Lower leg skin (tissue), 3 donors: Measurements from ENCODE around the gene GBE1.

Experiments
- CTCF ChIP-seq, 3 donors: fragments of 450-650 bp; IDR thresholded peaks; one replicate each; pipeline ENCODE4 v1.5.1; 2016; ENCODE audit warnings: antibody characterized with exemption in 3 of 3, mild to moderate bottlenecking in 3 of 3, moderate library complexity in 2 of 3
- POLR2A ChIP-seq, 2 donors: fragments of 450-650 bp; IDR thresholded peaks; one replicate each; pipeline ENCODE4 v1.6.1; 2016 to 2017; ENCODE audit warnings: antibody characterized with exemption in 2 of 2, mild to moderate bottlenecking in 1 of 2, moderate library complexity in 1 of 2

GRCh38 chr3:81483046-81483445, 278.4 kb downstream of the GBE1 start:
- no peak for TF ChIP-seq POLR2A (IDR thresholded peaks at IDR 0.05)
- TF ChIP-seq CTCF (IDR thresholded peaks at IDR 0.05) = no peak
